Liver (tissue), 3 donors: ENCODE results near the gene GCC1.

Source experiments
- ATF3 ChIP-seq: IDR thresholded peaks from 2 replicates; pipeline ENCODE4 v1.6.1; 2016; ENCODE audit warnings: antibody characterized with exemption
- CTCF ChIP-seq: fragments of 150-350 bp; IDR thresholded peaks from 2 replicates; pipeline ENCODE4 v1.5.1; 2017; ENCODE audit warnings: improper control_type of control experiment, low read depth, low read length; ENCODE audit not compliant: missing input control
- EGR1 ChIP-seq, 2 donors: IDR thresholded peaks; 2 replicates each; pipeline ENCODE4 v1.6.1; 2016 to 2018; ENCODE audit warnings: antibody characterized with exemption in 2 of 2, low read depth in 2 of 2
- RAD21 ChIP-seq, 2 donors: IDR thresholded peaks; 2 replicates each; pipeline ENCODE4 v1.6.1; 2016; ENCODE audit warnings: antibody characterized with exemption in 2 of 2, mild to moderate bottlenecking in 2 of 2
- REST ChIP-seq: IDR thresholded peaks from 2 replicates; pipeline ENCODE4 v1.6.1; 2016; ENCODE audit warnings: antibody characterized with exemption, mild to moderate bottlenecking
- TAF1 ChIP-seq: conservative IDR thresholded peaks from 2 replicates; pipeline ENCODE4 v1.6.1; 2016; ENCODE audit warnings: antibody characterized with exemption, mild to moderate bottlenecking
- ZBTB33 ChIP-seq: IDR thresholded peaks from 2 replicates; pipeline ENCODE4 v1.6.1; 2016; ENCODE audit warnings: antibody characterized with exemption
- donor health status: healthy.
- donor health status: healthy.

GRCh38 chr7:127592550-127592949 lies 7.2 kb upstream of the GCC1 start:
- TF ChIP-seq ATF3 (no peak), TAF1 (no peak), CTCF (no peak), EGR1 (IDR thresholded peaks at IDR 0.05; ENCODE audit: low read depth in 2 of 2) (no peak), REST (no peak), ZBTB33 (no peak), RAD21 (IDR thresholded peaks at IDR 0.05) (no peak)
